Measurements from ENCODE around the gene SLC25A10. TPM values are rescaled to one million over a fixed set of nuclear protein-coding genes. Genes with fewer than 3 reads are reported as not detected.

SLC25A10 gene
- polyA plus RNA-seq, 1 donor from 2014 or later: 8.7 TPM

GRCh38 chr17:81715107-81715871 is 3.2 kb downstream of the SLC25A10 start:
- H3K36me3 ChIP-seq (ENCODE audit: insufficient read depth, low read length): no peaks in the 10 kb centered on the region

More at GRCh38 chr17:81715107-81715871, 3.2 kb downstream of the SLC25A10 start:
- Histone ChIP-seq H3K79me2 (replicated peaks; ENCODE audit: insufficient read depth, low read length) (no peaks in the 10 kb centered on the region), H3K4me3 (ENCODE audit: low read length) (no peak overlapping the region), H3F3A (ENCODE audit: insufficient read depth, low read length, poor library complexity, severe bottlenecking) (no peaks in the 10 kb centered on the region), H3K9ac (ENCODE audit: low read length) (no peak overlapping the region), H3K27ac (ENCODE audit: low read length) (no peak overlapping the region), H3K27me3 (ENCODE audit: insufficient read depth, low read depth, low read length) (peaks cover 8% of the 10 kb centered on the region), H3K4me2 (ENCODE audit: low read length) (no peak overlapping the region), H2AFZ (ENCODE audit: low read depth, low read length) (no peak overlapping the region), H3K9me2 (ENCODE audit: insufficient read depth, low read length) (no peaks in the 10 kb centered on the region), H4K20me1 (ENCODE audit: insufficient read depth) (no peaks in the 10 kb centered on the region), H3K9me3 (ENCODE audit: low read length) (no peaks in the 10 kb centered on the region)
- no peak for TF ChIP-seq TAF1 (IDR thresholded peaks at IDR 0.05; ENCODE audit: low read depth)
- TF ChIP-seq RAD21 (conservative IDR thresholded peaks at IDR 0.05): no peak
- no peak for TF ChIP-seq SMC3 (conservative IDR thresholded peaks at IDR 0.05; ENCODE audit: poor library complexity)
- no peak for TF ChIP-seq CTCF (IDR thresholded peaks at IDR 0.05; ENCODE audit: poor library complexity, severe bottlenecking)
- TF ChIP-seq POLR2AphosphoS5 (IDR thresholded peaks at IDR 0.05): no peak
- no peak for TF ChIP-seq EP300 (conservative IDR thresholded peaks at IDR 0.05; ENCODE audit: poor library complexity, severe bottlenecking)
- no peak for TF ChIP-seq REST (IDR thresholded peaks at IDR 0.05; ENCODE audit: borderline replicate concordance)
- no peak for TF ChIP-seq EZH2 (IDR thresholded peaks at IDR 0.05; ENCODE audit: borderline replicate concordance, insufficient read depth, low read length, poor library complexity, severe bottlenecking)
- no peak for TF ChIP-seq MXI1 (conservative IDR thresholded peaks at IDR 0.05; ENCODE audit: poor library complexity, severe bottlenecking)

Data from neural cell (in vitro differentiated cells).